Inferior parietal cortex (tissue), 1 donor: ENCODE results near the gene COL11A2.
"Not testable (repeated sequence)": the region's sequence is repeated elsewhere in the genome, so short reads cannot be mapped to it uniquely, and the experiment has no call there.

Experiments used
- DNase-seq: peaks from one replicate; pipeline ENCODE4 v3.0.0-alpha.2; 2016; ENCODE audit errors: extremely low spot score

The COL11A2 gene

GRCh38 chr6:33192105-33192646, at the start of gene COL11A2:
Gene COL11A2, minus strand, starts transcription at chr6:33192467. Its CDS starts 227 bp downstream, at chr6:33192240.
- DNase-seq = no peak

- no peak for DNase-seq
Observed at GRCh38 chr6:33241968-33242367, 49.7 kb upstream of the COL11A2 start.

- no peak for DNase-seq
Observed at GRCh38 chr6:33237741-33238140, 45.5 kb upstream of the COL11A2 start.

- no peak for DNase-seq
Observed at GRCh38 chr6:33236852-33237251, 44.6 kb upstream of the COL11A2 start.

DNA sequence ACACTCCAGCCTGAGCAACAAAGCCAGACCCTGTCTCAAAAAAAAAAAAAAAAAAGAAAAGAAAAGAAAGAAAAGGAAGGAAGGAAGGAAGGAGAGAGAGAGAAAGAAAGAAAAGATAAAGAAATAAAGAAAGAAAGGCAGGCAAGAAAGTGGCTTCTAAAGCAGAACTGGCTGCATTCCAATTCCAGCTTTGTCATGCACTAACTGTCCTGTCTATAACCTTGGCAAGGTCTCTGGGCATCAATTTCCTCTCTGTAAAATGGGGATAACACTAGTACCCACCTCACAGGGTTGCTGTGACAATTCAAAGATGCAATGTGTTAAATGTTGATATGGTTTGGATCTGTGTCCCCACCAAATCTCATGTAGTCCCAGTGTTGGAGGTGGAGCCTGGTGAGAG, 44.1 kb upstream of the COL11A2 start:
- no peak for DNase-seq

DNA sequence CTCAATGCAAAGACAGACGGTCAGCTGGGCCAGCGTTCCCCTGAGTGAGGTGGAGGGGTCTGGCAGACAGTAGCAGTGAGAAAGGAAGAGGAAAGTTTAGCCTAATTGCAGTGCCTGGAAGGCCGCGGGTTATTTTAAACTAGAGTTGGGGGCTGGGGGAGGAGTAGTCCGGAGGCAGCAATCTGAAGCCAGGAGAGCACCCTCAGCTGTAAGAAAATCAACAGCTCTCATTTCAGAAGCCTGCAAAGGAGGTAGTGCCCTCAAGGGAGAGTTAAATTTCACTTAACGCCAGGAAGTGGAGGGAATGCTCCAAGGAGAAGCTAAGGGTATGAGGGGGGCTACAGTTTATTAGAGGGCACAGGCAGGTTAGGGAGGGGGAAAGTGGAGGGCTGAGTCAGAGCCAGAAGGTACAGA, 43.0 kb upstream of the COL11A2 start:
- no peak for DNase-seq

DNA sequence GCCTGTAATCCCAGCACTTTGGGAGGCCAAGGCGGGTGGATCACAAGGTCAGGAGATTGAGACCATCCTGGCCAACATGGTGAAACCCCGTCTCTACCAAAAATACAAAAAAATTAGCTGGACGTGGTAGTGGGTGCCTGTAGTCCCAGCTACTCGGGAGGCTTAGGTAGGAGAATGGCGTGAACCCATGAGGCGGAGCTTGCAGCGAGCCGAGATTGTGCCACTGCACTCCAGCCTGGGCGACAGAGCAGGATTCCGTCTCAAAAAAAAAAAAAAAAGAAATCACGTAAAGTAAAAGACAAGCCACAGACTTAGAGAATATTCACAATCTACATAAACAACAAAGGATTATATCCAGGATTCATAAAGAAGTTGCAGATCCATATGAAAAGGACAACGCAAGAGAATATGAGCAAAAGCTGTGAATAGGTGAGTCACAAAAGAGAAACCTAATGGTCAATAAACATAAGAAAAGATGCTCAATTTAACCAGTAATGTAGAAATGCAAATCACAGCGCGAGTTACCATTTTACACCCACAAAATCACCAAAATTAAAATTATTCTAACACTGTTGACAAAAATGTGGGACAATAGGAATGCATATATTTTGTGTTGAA, 34.3 kb upstream of the COL11A2 start:
- DNase-seq = not testable (repeated sequence)

- no peak for DNase-seq
Observed at GRCh38 chr6:33217681-33218080, 25.4 kb upstream of the COL11A2 start.

DNA sequence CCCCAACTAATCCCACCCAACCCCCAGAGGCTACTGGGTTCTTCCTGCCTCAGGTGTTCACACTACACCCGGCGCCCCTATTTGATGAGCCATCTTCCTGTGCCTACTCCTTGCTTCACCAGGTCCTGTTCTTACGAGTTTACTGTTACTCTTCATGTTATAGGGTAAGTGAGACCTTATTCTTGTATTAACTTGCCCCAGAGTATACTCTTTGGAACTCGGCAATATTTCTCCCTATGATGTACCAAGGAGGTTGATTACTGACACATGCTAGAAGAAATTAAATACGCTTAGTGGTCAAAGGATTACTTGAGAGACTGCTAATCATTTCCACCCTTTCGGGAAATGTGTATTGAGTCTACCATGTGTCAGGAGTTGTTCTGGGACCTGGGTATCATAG, 25.0 kb upstream of the COL11A2 start:
- no peak for DNase-seq

DNA sequence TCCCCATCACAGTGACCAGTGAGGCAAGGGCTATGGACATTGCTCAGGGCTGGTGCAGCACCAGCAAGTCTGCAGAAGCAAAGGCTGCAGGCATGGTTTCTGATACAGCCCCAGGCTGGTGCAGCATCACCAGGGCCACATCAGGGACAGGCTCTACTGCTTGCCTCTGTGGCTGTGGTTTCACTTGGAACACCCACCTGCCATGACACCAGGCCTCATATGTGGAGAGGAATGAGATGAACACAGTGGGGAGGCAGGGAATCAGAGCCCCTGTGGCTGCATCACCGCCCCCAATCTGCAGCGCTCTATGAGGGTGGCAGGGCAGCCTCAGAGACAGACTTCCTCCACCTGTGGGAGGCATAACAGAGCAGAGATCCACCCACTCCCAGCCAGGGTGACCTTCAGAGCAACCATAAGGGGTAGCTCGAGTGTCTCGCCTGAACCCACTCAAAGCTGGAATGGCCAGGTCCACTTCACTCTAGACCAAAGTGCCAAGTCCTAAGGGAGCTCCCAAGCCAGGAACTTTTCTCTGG, 23.9 kb upstream of the COL11A2 start:
- DNase-seq = no peak

DNA sequence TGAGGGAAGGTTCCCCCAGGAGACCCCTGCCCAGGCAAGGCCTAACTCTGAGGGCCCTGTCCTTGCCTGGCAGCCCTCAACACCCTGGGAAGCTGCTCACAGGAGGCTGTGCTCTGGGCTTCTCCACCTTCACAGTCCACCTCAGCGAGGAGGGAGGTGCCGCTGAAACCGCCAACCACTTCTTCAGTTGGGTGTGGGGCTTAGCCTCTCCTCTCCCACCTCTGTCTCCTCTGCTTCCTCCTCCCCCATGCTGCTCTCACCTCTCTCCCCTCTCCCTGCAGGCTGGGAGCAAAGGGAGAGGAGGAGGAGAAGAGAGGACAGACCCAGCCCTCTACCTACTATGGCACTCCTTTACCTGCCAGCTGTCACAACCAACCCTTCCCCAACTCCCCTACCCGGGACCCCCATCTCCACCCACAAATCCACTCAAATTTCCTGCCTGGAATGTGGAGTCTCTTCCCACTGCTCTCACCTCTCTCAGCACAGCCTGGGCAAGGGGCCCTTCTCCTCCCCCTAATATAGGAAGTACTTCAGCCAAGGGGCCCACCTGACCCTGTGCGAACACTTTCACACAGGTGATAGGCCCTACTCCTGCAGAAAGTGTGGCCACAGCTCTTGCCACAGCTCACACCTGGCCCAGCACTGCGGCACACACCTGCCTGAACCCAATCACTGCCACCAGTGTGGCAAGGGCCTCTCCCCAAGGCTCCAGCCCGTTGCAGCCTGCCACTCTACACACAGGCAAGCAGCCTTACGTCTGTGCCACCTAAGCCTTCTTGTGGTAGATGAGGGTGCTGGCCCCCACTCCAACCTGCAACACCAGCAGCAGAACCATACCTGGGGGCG, 23.2 kb upstream of the COL11A2 start:
- DNase-seq = no peak

- no peak for DNase-seq
Observed at GRCh38 chr6:33213989-33214335, 21.7 kb upstream of the COL11A2 start.

DNA sequence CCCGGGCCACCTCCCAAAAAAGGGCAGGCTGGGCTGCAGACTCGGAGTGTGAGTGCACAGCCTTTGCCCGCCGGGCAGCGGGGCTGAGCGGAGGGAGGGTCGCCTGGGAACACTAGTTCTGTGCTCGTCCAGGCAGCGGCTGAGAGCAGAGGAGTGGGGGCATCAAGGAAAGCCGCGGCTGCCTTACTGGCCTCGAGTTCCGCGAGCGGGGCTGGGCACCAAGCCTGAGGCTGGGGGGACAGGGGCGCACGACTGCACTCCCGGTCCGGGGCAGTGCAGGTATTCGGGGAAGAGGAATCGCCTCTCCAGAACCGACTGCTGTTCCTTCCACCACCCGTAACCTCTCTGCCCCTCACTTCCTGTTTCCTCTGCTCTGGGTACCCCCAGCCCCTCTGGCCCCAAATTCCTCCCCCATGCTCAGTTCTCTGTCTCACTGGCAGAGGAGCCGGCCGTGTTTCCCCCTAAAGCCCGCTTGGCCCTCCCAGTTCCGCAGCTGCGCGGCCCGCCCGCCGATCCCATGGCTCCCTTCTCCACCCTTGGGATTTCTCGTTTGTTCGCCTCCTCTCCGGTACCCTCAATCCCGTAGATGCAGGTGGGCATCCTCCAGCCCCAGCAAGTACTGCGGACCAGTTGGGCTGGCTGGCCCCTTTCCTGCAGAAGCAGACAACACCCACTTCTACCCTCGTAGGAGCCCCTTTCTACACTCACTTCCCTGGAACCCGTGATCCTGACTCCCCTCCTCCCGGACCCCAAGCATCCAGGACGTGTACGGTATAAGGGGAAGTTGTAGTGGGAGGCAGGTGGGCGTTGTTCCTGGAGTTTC, 21.1 kb upstream of the COL11A2 start:
- DNase-seq = no peak

DNA sequence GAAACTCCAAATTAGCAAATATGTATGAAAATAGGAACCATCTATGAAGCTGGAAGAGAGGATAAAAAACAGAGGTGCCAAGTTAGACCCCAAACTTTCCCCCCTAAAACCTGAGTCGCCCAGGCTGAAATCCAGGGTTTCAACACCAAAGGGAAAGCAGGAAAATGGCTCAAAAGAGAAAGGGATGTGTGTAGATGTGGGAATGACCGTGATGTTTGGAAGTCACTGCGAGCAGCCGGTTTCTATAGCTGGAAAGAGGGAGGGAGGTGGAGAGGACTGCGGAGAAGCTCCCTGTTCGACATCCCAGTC, 20.5 kb upstream of the COL11A2 start:
- DNase-seq = no peak

- DNase-seq = no peak
Observed at GRCh38 chr6:33211666-33212422, 19.6 kb upstream of the COL11A2 start.

- DNase-seq = no peak
Observed at GRCh38 chr6:33211136-33211535, 18.9 kb upstream of the COL11A2 start.

DNA sequence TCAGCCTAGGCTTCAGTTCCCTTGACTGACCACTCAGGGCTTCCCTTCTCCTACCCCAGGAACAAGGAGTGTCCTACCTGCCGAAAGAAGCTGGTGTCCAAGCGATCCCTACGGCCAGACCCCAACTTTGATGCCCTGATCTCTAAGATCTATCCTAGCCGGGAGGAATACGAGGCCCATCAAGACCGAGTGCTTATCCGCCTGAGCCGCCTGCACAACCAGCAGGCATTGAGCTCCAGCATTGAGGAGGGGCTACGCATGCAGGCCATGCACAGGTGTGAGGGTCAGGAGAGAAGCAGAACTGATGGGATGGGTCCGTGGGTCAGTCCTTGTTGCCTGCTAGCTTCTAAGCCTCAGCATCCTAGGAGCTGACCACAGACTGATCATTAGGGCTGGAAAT, 17.6 kb upstream of the COL11A2 start:
- no peak for DNase-seq

- DNase-seq = peak; percentile 83
Observed at GRCh38 chr6:33208091-33208967, 16.1 kb upstream of the COL11A2 start, which contains the start of gene RING1. Gene RING1, plus strand, starts transcription at chr6:33208500. Its CDS starts 323 bp downstream, at chr6:33208823.

- DNase-seq = peak; percentile 34
Observed at GRCh38 chr6:33207552-33208090, 15.4 kb upstream of the COL11A2 start.
